Suppressor macrophage treated with lipopolysaccharide for 4 hours (primary cell): ENCODE measurements around the gene PARP12.

ENCODE experiments used
- DNase-seq: peaks from one replicate; pipeline ENCODE4 v3.0.0-alpha.2; 2020

Gene PARP12

GRCh38 chr7:140058517-140058916, 4.2 kb downstream of the PARP12 start:
- no peak for DNase-seq

DNA sequence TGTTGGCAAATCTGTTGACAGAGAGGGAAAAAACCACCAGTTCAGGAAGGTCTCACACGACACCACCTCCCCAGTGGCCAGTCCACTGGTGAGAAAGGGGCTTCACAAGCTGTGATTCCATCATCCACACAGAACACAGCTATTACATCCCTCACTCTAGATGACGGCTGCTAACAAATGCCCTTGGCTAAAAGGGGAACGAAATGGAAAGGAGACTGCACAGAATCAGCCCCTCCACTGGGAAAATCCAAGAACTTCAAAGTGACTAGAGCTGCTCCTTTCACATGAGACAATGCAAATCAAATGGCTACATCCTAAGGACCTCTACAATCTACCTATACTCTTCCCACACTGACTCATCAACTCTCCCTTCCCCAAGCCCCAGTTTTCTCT, 5.6 kb downstream of the PARP12 start:
- DNase-seq = no peak

- peak; percentile 83 for DNase-seq
Measured at GRCh38 chr7:140056431-140057142, 6.2 kb downstream of the PARP12 start.

DNA sequence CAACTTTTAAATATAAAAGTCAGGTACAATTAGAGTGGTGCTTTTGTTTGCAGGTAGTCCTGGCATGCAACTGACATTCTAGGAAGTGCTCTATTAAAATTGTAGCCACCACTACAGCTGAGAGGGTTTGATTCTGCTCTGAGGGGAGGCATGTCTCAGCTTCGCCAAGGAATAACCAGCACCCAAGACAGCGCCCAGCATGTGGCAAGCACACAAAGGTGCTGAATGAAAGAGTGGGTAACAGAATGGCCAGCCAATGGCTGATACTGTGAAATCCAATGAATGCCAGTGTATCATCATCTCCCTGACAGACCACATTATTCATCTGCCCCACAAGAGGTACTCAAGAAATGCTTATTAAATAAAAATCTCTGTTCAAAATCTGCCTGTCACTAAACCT, 6.9 kb downstream of the PARP12 start:
- no peak for DNase-seq

GRCh38 chr7:140054751-140055150, 8.0 kb downstream of the PARP12 start:
- DNase-seq = no peak

DNA sequence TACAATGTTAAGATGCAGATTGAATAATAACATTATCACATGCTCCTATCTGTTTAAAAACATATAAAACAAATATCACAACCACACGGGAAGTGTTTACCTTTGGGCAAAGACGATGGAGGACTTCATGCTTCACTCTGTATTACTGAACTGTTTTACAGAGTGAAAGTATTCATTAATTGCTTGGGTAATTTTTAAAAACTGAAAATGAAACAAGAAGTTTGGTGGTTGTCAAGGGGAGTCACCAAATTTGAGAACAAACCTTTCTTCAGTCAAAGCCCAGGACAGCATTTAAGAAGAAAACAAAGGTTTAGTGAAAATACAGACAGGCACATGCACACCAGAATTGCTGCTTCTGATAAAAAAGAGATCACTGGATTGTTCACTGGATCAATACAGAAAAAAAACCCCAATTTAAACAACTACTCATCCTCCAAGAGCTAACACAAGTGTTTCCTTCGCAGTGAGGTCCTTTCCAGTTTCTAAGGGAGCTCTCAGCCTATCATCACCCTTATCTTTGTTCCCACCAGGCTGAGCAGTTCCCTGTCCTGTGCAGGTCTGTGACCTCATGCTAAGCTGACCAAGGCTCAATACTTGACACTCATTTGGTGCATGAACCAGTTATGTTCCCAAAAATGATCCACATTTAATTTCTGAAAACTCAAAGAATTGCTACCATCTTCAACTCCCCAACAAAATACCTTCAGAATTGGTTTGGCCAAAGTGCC, 8.8 kb downstream of the PARP12 start:
- DNase-seq = peak; percentile 37

DNA sequence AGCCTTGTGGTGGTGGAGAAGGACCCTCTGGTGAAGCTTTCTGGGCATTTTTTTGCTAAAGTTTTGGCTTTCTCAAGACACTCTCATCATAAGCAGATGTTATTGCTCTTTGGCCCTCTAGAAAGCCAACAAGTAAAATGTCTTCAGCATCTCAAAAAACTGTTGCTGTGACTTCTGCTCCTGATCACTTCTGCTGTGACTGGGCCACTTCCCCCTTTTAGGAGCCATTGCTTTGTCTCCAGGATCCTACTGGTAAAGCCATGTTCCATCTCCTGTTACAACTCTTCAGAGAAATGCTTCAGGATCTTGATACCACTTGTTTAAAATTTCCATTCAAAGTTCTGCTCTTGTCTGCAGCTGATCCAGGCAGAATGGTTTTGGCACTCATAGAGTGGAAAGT, 10.9 kb downstream of the PARP12 start:
- peak; percentile 48 for DNase-seq

- DNase-seq = no peak
Measured at GRCh38 chr7:140050100-140050499, 12.7 kb downstream of the PARP12 start.

- no peak for DNase-seq
Measured at GRCh38 chr7:140049339-140050024, 13.3 kb downstream of the PARP12 start.

- DNase-seq = no peak
Measured at GRCh38 chr7:140048989-140049338, 13.8 kb downstream of the PARP12 start.

DNA sequence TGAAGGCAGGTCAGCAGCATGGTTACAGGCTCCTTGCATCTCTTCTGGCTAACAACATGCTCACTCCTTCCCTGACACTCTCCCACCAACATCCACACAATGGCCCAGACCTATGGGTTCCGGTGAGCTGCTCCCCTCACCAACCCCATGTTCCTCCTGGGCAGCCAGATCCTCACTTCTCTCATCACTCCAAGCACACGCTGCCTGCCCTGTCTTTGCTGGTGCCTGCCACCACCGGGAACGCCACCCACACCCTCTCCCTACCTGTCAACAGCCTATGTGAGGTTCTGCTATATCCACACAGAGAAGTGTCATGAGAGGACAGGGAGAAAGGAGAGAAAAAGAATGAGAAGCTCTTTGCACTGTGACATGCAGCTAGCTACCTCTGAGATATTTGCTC, 14.6 kb downstream of the PARP12 start:
- no peak for DNase-seq

- no peak for DNase-seq
Measured at GRCh38 chr7:140047197-140047596, 15.6 kb downstream of the PARP12 start.

DNA sequence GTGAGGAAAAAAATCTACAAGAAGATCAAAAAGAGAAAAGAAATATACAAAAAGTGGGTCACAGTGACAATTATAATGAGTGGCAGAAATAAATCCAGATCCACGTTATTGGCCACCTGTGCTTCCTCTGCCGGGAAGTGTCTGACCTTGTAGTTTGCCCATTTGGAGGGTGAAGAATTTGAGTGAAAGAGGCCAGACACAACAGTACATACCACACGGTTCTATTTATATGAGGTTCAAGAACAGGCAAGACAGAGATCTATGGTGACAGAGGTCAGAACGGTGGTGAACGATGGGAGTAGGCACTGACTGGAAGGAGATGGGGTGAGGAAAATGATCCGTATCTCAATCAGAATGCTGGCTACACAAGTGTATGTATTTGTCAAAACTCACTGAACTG, 17.1 kb downstream of the PARP12 start:
- DNase-seq = no peak

- no peak for DNase-seq
Measured at GRCh38 chr7:140044251-140044650, 18.5 kb downstream of the PARP12 start.

GRCh38 chr7:140042386-140042670, 20.4 kb downstream of the PARP12 start:
- no peak for DNase-seq

GRCh38 chr7:140041659-140042385, 20.9 kb downstream of the PARP12 start:
- no peak for DNase-seq

DNA sequence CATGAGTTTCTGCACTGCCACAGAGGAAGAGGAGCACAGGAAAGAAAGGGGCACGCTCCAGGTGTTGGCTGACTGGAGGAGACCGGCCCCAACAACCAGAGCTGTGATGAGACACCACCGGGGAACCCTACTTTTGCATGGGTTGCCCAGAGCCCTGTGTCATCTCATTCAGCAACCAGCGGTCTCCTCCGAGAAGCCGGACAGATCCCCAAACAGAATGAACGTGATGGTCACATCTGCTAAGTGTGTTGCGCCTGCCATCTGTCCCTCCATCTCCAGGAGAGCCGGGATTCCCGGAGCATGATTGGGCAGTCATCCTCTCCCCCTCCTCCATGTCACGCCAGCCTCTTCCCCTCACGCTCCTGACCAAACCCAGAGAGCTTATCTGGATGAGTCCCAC, 22.9 kb downstream of the PARP12 start:
- DNase-seq = no peak

DNA sequence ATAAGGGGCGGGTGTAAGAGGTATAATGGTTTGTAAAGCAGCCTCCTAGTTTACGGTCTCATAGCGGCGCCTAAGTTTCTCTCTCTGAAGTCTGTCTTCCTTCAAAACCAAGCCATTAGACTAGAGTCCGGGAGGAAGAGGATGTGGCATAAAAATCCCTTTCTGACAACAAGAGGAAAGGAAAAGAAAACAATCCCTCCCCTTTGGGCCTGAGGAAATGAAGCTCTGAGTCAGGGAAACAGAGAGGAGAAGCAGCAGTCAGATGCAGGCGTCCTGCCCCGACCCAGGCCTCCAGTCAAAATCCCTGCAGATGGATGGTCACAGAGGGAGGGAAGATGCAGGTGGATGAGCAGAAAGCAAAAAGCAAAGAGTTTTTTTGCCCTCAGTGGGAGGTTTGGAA, 23.7 kb downstream of the PARP12 start:
- no peak for DNase-seq

GRCh38 chr7:140036224-140036962, 26.4 kb downstream of the PARP12 start:
- DNase-seq = peak; percentile 50

- DNase-seq = peak; percentile 41
Measured at GRCh38 chr7:140035400-140036223, 27.1 kb downstream of the PARP12 start.

DNA sequence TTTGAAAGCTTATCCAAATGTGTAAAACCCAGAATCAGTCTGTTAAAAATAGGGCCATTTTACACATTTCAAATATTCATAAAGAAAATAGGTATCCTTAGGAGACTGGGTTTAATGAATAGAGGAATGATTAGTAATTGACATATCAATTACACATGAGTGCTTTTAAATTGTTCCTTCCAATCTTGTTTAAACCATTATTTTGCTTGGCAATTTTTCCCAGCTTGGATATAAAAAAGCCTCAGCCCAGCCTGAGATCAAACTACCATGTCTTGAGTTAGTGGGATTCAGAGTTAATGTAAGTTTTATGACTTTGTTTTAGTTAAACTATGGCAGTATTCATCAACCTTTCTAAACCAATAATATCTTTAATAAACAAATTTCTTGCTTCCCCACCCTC, 28.3 kb downstream of the PARP12 start:
- DNase-seq = no peak

GRCh38 chr7:140033779-140034363, 28.9 kb downstream of the PARP12 start:
- no peak for DNase-seq
